Measurements from ENCODE around the gene ARRB1. TPM values are rescaled to one million over a fixed set of nuclear protein-coding genes. Genes with fewer than 3 reads are reported as not detected.

ARRB1 gene
- total and polyA plus RNA-seq, 7 donors: 3.6 to 17.3 (median 7.4) TPM

- DNase-seq: no peak
Observed at GRCh38 chr11:75394085-75394840, 42.8 kb upstream of the ARRB1 start.

GRCh38 chr11:75389925-75390324 is 38.5 kb upstream of the ARRB1 start:
- no peak for ATAC-seq
- no peak for DNase-seq
- intact Hi-C loops (cut with DNase I): loop anchor here (2.0 to 10.0 kb wide), 4 partner anchors 57 to 245 kb away; no protein-coding TSS in a partner anchor

More at GRCh38 chr11:75394085-75394840, 42.8 kb upstream of the ARRB1 start:
- H3K4me1 ChIP-seq: no peaks in the 10 kb centered on the region
- TF ChIP-seq, protein P1, sequence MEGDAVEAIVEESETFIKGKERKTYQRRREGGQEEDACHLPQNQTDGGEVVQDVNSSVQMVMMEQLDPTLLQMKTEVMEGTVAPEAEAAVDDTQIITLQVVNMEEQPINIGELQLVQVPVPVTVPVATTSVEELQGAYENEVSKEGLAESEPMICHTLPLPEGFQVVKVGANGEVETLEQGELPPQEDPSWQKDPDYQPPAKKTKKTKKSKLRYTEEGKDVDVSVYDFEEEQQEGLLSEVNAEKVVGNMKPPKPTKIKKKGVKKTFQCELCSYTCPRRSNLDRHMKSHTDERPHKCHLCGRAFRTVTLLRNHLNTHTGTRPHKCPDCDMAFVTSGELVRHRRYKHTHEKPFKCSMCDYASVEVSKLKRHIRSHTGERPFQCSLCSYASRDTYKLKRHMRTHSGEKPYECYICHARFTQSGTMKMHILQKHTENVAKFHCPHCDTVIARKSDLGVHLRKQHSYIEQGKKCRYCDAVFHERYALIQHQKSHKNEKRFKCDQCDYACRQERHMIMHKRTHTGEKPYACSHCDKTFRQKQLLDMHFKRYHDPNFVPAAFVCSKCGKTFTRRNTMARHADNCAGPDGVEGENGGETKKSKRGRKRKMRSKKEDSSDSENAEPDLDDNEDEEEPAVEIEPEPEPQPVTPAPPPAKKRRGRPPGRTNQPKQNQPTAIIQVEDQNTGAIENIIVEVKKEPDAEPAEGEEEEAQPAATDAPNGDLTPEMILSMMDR (IDR thresholded peaks at IDR 0.05): no peak
- H3K36me3 ChIP-seq (ENCODE audit: insufficient read depth in 1 of 2, low read depth in 1 of 2): no peaks in the 10 kb centered on the region
- no peak for ATAC-seq
- no peak overlapping the region for H3K27ac ChIP-seq
- WGBS, 3 donors: 68 to 81% (median 75%) methylated on average over 8 of the region's 8 CpGs
- H3K27me3 ChIP-seq (ENCODE audit: insufficient read depth in 3 of 3, low read length in 2 of 3): no peaks in the 10 kb centered on the region
- intact Hi-C loops (cut with DNase I): no loop called here
- no peaks in the 10 kb centered on the region for H3K9me3 ChIP-seq
- no peak overlapping the region for H3K4me3 ChIP-seq

DNA sequence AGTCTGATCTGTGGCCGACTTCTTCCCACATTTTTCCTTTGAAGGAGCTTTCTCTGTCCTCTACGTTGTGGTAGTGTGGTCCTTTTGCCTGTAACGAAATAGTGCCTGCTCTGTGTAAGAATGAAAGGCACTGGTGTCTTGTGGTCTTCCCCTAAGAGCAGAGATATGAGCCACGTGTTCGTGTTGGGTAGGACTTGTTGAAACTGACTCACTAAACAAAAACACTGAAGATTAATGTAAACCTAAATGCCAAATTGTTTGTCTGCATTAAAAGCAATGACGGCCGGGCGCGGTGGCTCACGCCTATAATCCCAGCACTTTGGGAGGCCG is 37.8 kb upstream of the ARRB1 start:
- TF ChIP-seq, protein P1 (IDR thresholded peaks at IDR 0.05): no peak
- 74 to 77% (median 76%) methylated on average over 11 of the region's 11 CpGs for WGBS, 3 donors
- no peaks in the 10 kb centered on the region for H3K9me3 ChIP-seq
- ATAC-seq (no peak), DNase-seq (no peak)
- no peaks in the 10 kb centered on the region for H3K27me3 ChIP-seq (ENCODE audit: insufficient read depth in 3 of 3, low read length in 2 of 3)
- no peaks in the 10 kb centered on the region for H3K36me3 ChIP-seq (ENCODE audit: insufficient read depth in 1 of 2, low read depth in 1 of 2)
- peaks cover 10% of the 10 kb centered on the region for H3K4me1 ChIP-seq
- intact Hi-C loops (cut with DNase I): loop anchor here (2.0 to 10.0 kb wide), 4 partner anchors 58 to 244 kb away; no protein-coding TSS in a partner anchor
- H3K27ac ChIP-seq: no peak overlapping the region
- no peak overlapping the region for H3K4me3 ChIP-seq

More at GRCh38 chr11:75389925-75390324, 38.5 kb upstream of the ARRB1 start:
- 76 to 88% (median 84%) methylated on average over 7 of the region's 7 CpGs for WGBS, 3 donors
- H3K9me3 ChIP-seq: no peaks in the 10 kb centered on the region
- H3K27ac ChIP-seq: no peak overlapping the region
- H3K4me1 ChIP-seq: peaks cover 10% of the 10 kb centered on the region
- H3K36me3 ChIP-seq (ENCODE audit: insufficient read depth in 1 of 2, low read depth in 1 of 2): no peaks in the 10 kb centered on the region
- H3K4me3 ChIP-seq: no peak overlapping the region
- no peaks in the 10 kb centered on the region for H3K27me3 ChIP-seq (ENCODE audit: insufficient read depth in 3 of 3, low read length in 2 of 3)
- TF ChIP-seq, protein P1 (IDR thresholded peaks at IDR 0.05): no peak

DNA sequence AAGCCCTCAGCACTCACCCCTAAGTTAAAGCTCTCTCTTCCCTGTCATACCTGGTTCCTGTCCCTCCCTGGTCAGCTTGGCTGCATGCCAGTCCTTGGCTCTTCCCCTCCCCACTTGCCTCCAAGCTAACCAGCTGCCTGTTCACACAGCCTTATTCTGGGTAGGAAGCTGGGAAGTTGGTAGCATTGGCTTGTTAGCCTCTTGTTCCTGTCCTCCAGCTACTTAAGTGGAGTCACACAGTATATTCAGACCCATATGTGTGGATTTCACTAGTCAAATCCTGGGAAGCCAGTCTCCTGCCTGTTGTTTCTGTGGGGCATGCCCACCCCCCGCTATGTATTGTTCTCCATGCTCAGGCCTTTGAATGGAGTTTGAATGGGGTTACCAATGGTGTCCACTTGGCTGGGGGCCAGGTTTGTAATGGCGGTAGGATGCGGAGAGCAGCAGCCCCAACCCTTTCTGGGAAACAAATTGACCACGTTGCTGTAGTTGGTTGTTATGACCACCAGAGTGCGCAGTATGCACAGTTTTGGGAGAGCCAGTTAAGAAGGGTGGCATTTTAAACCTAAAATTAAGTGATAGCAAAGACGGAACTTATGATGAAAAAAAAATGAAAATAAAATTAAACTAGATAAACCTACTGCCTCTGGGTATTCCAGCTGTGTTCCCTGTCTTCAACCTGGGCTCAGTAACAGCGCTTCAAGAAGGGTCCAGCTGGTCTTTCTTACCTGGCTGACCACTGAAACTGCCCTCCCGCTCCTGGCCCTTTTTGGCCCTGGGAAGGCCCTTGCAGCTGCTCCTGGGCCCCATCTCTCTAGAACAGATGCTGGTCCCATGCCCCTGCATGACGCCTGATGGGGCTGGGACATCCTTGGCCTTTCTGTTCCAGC is 37.2 kb upstream of the ARRB1 start:
- 20 to 24% (median 20%) methylated on average over 9 of the region's 9 CpGs for WGBS, 3 donors
- H3K4me3 ChIP-seq: no peak overlapping the region
- no peaks in the 10 kb centered on the region for H3K9me3 ChIP-seq

More for the DNA sequence above, 37.2 kb upstream of the ARRB1 start:
- peak; percentile 62 to 76 for DNase-seq
- TF ChIP-seq, protein P1 (IDR thresholded peaks at IDR 0.05): peak; percentile 81
- peak; percentile 74 to 85 (median 78) for ATAC-seq
- H3K36me3 ChIP-seq (ENCODE audit: insufficient read depth in 1 of 2, low read depth in 1 of 2): no peaks in the 10 kb centered on the region
- H3K27me3 ChIP-seq (ENCODE audit: insufficient read depth in 3 of 3, low read length in 2 of 3): no peaks in the 10 kb centered on the region
- peaks cover 10% of the 10 kb centered on the region for H3K4me1 ChIP-seq
- H3K27ac ChIP-seq: no peak overlapping the region
- intact Hi-C loops (cut with DNase I): loop anchor here (2.0 to 10.0 kb wide), 4 partner anchors 59 to 244 kb away; no protein-coding TSS in a partner anchor

All from psoas muscle (tissue), 8 donors.